ENCODE data around the gene SCAF8. TPM values are rescaled to one million over a fixed set of nuclear protein-coding genes. Genes with fewer than 3 reads are reported as not detected.

Gene SCAF8
- polyA plus RNA-seq, 1 donor from 2014 or later, result 34.1 TPM

DNA sequence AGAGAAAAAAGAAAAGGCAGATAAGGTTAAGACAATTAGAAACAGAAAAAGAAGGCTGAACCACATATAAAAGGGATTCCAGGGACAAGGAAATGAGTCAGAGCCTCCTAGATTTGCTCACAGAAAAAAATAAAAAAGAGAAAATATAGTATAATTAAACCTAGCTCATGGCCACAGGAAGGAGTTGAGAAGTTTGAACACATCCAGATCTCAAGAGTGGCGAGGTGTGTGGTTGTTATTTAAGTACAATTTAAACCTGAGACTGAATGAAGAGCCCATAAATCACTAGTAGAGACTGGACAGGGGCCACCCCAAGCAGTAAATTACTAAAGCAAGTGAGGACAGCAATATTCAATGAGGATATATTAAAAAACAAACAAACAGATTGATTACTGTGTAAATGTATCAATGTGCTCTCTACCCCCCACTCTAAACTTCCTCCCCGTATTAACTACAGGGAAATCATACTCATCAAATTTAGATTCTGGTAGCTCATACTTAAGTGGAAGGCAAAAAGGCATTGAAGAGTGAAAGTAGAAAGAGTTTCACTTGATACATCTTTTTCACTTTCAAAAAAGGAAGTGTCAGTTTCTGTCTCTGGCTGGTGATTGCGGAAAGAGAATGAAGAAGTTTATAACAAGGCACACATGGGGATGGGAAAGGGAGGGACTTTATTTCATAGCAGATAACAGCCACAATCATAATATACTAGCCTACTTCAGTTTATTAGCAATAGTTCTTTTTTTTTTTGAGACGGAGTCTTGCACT, 49.3 kb upstream of the SCAF8 start:
- no peaks in the 10 kb centered on the region for H3K9me3 ChIP-seq (ENCODE audit: low read length)
- no peaks in the 10 kb centered on the region for H3K27me3 ChIP-seq (ENCODE audit: insufficient read depth, low read depth, low read length)
- TF ChIP-seq MXI1 (conservative IDR thresholded peaks at IDR 0.05; ENCODE audit: poor library complexity, severe bottlenecking) (no peak), POLR2AphosphoS5 (IDR thresholded peaks at IDR 0.05) (no peak), EP300 (conservative IDR thresholded peaks at IDR 0.05; ENCODE audit: poor library complexity, severe bottlenecking) (no peak), SMC3 (conservative IDR thresholded peaks at IDR 0.05; ENCODE audit: poor library complexity) (no peak)

DNA sequence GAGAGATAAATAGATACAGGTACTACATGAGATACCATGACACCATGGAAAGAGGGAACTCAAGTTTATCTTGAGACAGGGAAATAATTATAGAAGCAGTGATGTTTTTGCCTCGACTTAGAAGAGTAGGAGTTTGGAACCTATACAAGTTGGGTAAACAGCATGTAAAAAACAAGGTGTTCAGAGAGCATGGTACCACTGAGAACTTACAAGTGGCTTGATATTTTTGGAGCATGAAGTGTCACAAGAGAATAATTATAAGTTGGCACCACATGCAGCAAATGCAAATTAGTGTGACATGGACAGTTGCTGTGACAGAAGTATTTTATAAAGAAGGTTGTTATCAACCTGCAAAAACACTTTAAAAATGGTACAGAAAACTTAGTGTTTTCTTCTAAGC, 47.1 kb upstream of the SCAF8 start:
- Histone ChIP-seq H3K9ac (ENCODE audit: low read length) (no peak overlapping the region), H3K4me2 (ENCODE audit: low read length) (no peak overlapping the region), H3F3A (ENCODE audit: insufficient read depth, low read length, poor library complexity, severe bottlenecking) (no peaks in the 10 kb centered on the region), H3K79me2 (replicated peaks; ENCODE audit: insufficient read depth, low read length) (no peaks in the 10 kb centered on the region), H3K36me3 (ENCODE audit: insufficient read depth, low read length) (no peaks in the 10 kb centered on the region), H3K9me2 (ENCODE audit: insufficient read depth, low read length) (no peaks in the 10 kb centered on the region), H2AFZ (ENCODE audit: low read depth, low read length) (no peak overlapping the region), H4K20me1 (ENCODE audit: insufficient read depth) (no peaks in the 10 kb centered on the region), H3K9me3 (ENCODE audit: low read length) (no peaks in the 10 kb centered on the region), H3K27me3 (ENCODE audit: insufficient read depth, low read depth, low read length) (no peaks in the 10 kb centered on the region), H3K4me3 (ENCODE audit: low read length) (no peak overlapping the region), H3K27ac (ENCODE audit: low read length) (no peak overlapping the region)
- TF ChIP-seq SMC3 (conservative IDR thresholded peaks at IDR 0.05; ENCODE audit: poor library complexity), result no peak
- TF ChIP-seq, protein P1, sequence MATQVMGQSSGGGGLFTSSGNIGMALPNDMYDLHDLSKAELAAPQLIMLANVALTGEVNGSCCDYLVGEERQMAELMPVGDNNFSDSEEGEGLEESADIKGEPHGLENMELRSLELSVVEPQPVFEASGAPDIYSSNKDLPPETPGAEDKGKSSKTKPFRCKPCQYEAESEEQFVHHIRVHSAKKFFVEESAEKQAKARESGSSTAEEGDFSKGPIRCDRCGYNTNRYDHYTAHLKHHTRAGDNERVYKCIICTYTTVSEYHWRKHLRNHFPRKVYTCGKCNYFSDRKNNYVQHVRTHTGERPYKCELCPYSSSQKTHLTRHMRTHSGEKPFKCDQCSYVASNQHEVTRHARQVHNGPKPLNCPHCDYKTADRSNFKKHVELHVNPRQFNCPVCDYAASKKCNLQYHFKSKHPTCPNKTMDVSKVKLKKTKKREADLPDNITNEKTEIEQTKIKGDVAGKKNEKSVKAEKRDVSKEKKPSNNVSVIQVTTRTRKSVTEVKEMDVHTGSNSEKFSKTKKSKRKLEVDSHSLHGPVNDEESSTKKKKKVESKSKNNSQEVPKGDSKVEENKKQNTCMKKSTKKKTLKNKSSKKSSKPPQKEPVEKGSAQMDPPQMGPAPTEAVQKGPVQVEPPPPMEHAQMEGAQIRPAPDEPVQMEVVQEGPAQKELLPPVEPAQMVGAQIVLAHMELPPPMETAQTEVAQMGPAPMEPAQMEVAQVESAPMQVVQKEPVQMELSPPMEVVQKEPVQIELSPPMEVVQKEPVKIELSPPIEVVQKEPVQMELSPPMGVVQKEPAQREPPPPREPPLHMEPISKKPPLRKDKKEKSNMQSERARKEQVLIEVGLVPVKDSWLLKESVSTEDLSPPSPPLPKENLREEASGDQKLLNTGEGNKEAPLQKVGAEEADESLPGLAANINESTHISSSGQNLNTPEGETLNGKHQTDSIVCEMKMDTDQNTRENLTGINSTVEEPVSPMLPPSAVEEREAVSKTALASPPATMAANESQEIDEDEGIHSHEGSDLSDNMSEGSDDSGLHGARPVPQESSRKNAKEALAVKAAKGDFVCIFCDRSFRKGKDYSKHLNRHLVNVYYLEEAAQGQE (IDR thresholded peaks at IDR 0.05; ENCODE audit: borderline replicate concordance), result no peak
- no peak for TF ChIP-seq EP300 (conservative IDR thresholded peaks at IDR 0.05; ENCODE audit: poor library complexity, severe bottlenecking)
- no peak for TF ChIP-seq EZH2 (IDR thresholded peaks at IDR 0.05; ENCODE audit: borderline replicate concordance, insufficient read depth, low read length, poor library complexity, severe bottlenecking)
- TF ChIP-seq, protein P2, sequence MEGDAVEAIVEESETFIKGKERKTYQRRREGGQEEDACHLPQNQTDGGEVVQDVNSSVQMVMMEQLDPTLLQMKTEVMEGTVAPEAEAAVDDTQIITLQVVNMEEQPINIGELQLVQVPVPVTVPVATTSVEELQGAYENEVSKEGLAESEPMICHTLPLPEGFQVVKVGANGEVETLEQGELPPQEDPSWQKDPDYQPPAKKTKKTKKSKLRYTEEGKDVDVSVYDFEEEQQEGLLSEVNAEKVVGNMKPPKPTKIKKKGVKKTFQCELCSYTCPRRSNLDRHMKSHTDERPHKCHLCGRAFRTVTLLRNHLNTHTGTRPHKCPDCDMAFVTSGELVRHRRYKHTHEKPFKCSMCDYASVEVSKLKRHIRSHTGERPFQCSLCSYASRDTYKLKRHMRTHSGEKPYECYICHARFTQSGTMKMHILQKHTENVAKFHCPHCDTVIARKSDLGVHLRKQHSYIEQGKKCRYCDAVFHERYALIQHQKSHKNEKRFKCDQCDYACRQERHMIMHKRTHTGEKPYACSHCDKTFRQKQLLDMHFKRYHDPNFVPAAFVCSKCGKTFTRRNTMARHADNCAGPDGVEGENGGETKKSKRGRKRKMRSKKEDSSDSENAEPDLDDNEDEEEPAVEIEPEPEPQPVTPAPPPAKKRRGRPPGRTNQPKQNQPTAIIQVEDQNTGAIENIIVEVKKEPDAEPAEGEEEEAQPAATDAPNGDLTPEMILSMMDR (IDR thresholded peaks at IDR 0.05; ENCODE audit: poor library complexity, severe bottlenecking), result no peak
- TF ChIP-seq POLR2AphosphoS5 (IDR thresholded peaks at IDR 0.05), result no peak
- TF ChIP-seq MXI1 (conservative IDR thresholded peaks at IDR 0.05; ENCODE audit: poor library complexity, severe bottlenecking), result no peak
- TF ChIP-seq TAF1 (IDR thresholded peaks at IDR 0.05; ENCODE audit: low read depth), result no peak
- TF ChIP-seq RAD21 (conservative IDR thresholded peaks at IDR 0.05), result no peak

More for the DNA sequence above, 49.3 kb upstream of the SCAF8 start:
- Histone ChIP-seq H3K27ac (ENCODE audit: low read length) (no peak overlapping the region), H3K36me3 (ENCODE audit: insufficient read depth, low read length) (no peaks in the 10 kb centered on the region), H3K9ac (ENCODE audit: low read length) (no peak overlapping the region), H3K9me2 (ENCODE audit: insufficient read depth, low read length) (no peaks in the 10 kb centered on the region), H3K4me2 (ENCODE audit: low read length) (no peak overlapping the region), H3K4me3 (ENCODE audit: low read length) (no peak overlapping the region), H4K20me1 (ENCODE audit: insufficient read depth) (no peaks in the 10 kb centered on the region), H2AFZ (ENCODE audit: low read depth, low read length) (no peak overlapping the region), H3K79me2 (replicated peaks; ENCODE audit: insufficient read depth, low read length) (no peaks in the 10 kb centered on the region), H3F3A (ENCODE audit: insufficient read depth, low read length, poor library complexity, severe bottlenecking) (no peaks in the 10 kb centered on the region)
